K562 (cell line): ENCODE data around the gene TRMT2A. TPM values are rescaled to one million over a fixed set of nuclear protein-coding genes. Genes with fewer than 3 reads are reported as not detected.
A peak's percentile ranks its signal among the peaks of the same experiment; 100 is the strongest.

Experiments
- CBFB ChIP-seq: sonication (generic); formaldehyde crosslinking; IDR thresholded peaks from 2 replicates; pipeline ENCODE4 v1.4.0; 2020; ENCODE audit warnings: mild to moderate bottlenecking, missing genetic modification reagents
- CEBPB ChIP-seq: fragments of 450-650 bp; IDR thresholded peaks from 2 replicates; pipeline ENCODE4 v1.6.1; 2016; ENCODE audit warnings: missing genetic modification characterization, missing compliant biosample characterization
- ERF ChIP-seq: fragments of 450-650 bp; formaldehyde crosslinking; IDR thresholded peaks from 2 replicates; pipeline ENCODE4 v1.4.0; 2020; ENCODE audit warnings: mild to moderate bottlenecking, mixed read lengths
- PHB ChIP-seq: fragments of 250-450 bp; sonication (Bioruptor Pico); IDR thresholded peaks from 2 replicates; pipeline ENCODE4 v1.5.0; 2021
- PHF8 ChIP-seq: fragments of 200-600 bp; sonication (generic); IDR thresholded peaks from 2 replicates; pipeline ENCODE4 v1.6.1; 2012; ENCODE audit warnings: mixed run types, mild to moderate bottlenecking, inconsistent platforms, low read length, moderate library complexity, borderline replicate concordance
- PRMT5 ChIP-seq: sonication (generic); formaldehyde crosslinking; IDR thresholded peaks from 2 replicates; pipeline ENCODE4 v1.5.0; 2020; ENCODE audit warnings: missing genetic modification reagents
- PTBP1 ChIP-seq: fragments of 200-400 bp; formaldehyde crosslinking; IDR thresholded peaks from 2 replicates; pipeline ENCODE4 v1.6.1; 2017; ENCODE audit warnings: low read depth, low read length
- RBM39 ChIP-seq: fragments of 200-400 bp; formaldehyde crosslinking; optimal IDR thresholded peaks from 2 replicates; pipeline ENCODE3; 2018; ENCODE audit warnings: low read depth, low read length
- TCF7L2 ChIP-seq: fragments of 150-350 bp; IDR thresholded peaks from 2 replicates; pipeline ENCODE4 v1.6.1; 2016; ENCODE audit warnings: low read depth, mild to moderate bottlenecking, low read length, moderate library complexity
- THRAP3 ChIP-seq: fragments of 450-650 bp; IDR thresholded peaks from 2 replicates; pipeline ENCODE4 v1.6.1; 2016; ENCODE audit warnings: mild to moderate bottlenecking, inconsistent platforms, borderline replicate concordance
- WHSC1 ChIP-seq: IDR thresholded peaks from one replicate; pipeline ENCODE4 v1.6.1; 2012; ENCODE audit warnings: low read length, control low read depth, inconsistent platforms
- ZNF12 ChIP-seq: sonication (generic); formaldehyde crosslinking; IDR thresholded peaks from 2 replicates; pipeline ENCODE4 v1.4.0; 2020; ENCODE audit warnings: mild to moderate bottlenecking, missing genetic modification reagents
- polyA plus RNA-seq, 8 experiments: library from polyadenylated mRNA; depleted of rRNA in 4 of 8; stranded (reverse) in 5 of 8; unstranded in 3 of 8; fragments of >200 nt; fragmentation: Nextera tagmentation in 2 of 8; fragmentation: Illumina TruSeq in 1 of 8; extraction: Ambion mirVana in 2 of 8; extraction: Trizol in 1 of 8; gene quantifications; 2 replicates each; pipeline versions ENCODE4 v1.2.1 to v1.2.3, GENCODE V29; 2011 to 2014; ENCODE audit warnings: inconsistent platforms in 1 of 8, missing spikeins in 1 of 8
- total RNA-seq, 7 experiments: library from RNA; depleted of rRNA in 6 of 7; stranded (reverse); fragments of >200 nt in 6 of 7; fragmentation: Illumina TruSeq in 2 of 7; extraction: Trizol in 2 of 7; gene quantifications; 2 replicates each; pipeline versions ENCODE4 v1.2.1 to v1.2.3, GENCODE V29; 2011 to 2021; ENCODE audit warnings: low replicate concordance in 1 of 7
- TF ChIP-seq, protein P1 (sequence below), 3 experiments: fragments of 200-800 bp in 1 of 3; fragments of 250-450 bp in 1 of 3; fragments of 450-650 bp in 1 of 3; sonication (Bioruptor Pico) in 1 of 3; sonication (Bioruptor generic) in 1 of 3; formaldehyde crosslinking in 1 of 3; IDR thresholded peaks; 2 replicates each; pipeline versions ENCODE4 v1.6.1 to v1.8.0; 2016 to 2022; ENCODE audit warnings: mild to moderate bottlenecking in 2 of 3, missing genetic modification characterization in 2 of 3, missing compliant biosample characterization in 1 of 3, moderate library complexity in 1 of 3
- TF ChIP-seq, protein P2 (sequence below): sonication (generic); formaldehyde crosslinking; IDR thresholded peaks from 2 replicates; pipeline ENCODE4 v1.8.1; 2023; ENCODE audit warnings: mild to moderate bottlenecking, missing genetic modification reagents
- TF ChIP-seq, protein P3 (sequence below): fragments of 250-450 bp; sonication (Bioruptor Pico); IDR thresholded peaks from 2 replicates; pipeline ENCODE4 v1.8.0; 2022; ENCODE audit warnings: inconsistent platforms, mild to moderate bottlenecking, moderate library complexity, borderline replicate concordance
- TF ChIP-seq, protein P4 (sequence below): fragments of 450-650 bp; IDR thresholded peaks from 2 replicates; pipeline ENCODE4 v1.6.1; 2017; ENCODE audit warnings: antibody characterized with exemption
- TF ChIP-seq, protein P5 (sequence below): sonication (generic); formaldehyde crosslinking; IDR thresholded peaks from 2 replicates; pipeline ENCODE4 v1.8.0; 2022; ENCODE audit warnings: missing genetic modification reagents, mild to moderate bottlenecking, borderline replicate concordance

Gene TRMT2A
- total and polyA plus RNA-seq, 9 of the 15 experiments (the other 6 are each of a cell fraction or from before 2014, with no cell fraction given) = 1.6 to 265 (median 140) TPM

DNA sequence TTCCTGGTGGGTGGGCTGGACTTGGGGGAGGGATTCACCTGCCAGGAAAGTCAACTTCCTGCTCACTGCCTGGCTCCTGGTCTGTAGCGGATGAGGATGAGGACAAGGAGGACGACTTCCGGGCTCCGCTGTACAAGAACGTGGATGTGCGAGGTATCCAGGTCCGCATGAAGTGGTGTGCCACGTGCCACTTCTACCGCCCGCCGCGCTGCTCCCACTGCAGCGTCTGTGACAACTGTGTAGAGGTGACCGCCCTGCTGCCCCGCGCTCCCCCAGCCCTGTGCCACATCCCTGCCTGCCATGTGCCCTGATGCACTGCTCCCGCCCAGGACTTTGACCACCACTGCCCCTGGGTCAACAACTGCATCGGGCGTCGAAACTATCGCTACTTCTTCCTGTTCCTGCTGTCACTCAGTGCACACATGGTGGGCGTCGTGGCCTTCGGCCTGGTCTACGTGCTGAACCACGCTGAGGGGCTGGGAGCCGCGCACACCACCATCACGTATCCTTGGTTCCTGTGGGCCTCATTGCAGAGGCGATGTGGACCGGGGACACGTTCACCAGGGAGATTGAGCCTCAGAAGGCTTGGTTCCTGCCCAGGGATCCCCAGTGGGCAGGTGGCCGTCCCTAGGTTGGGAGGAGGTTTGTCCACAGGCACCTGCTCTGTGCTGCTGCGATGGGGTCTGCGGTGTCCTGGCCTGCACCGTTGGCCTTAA, 22.5 kb upstream of the TRMT2A start (continued):
- TF ChIP-seq, protein P1, sequence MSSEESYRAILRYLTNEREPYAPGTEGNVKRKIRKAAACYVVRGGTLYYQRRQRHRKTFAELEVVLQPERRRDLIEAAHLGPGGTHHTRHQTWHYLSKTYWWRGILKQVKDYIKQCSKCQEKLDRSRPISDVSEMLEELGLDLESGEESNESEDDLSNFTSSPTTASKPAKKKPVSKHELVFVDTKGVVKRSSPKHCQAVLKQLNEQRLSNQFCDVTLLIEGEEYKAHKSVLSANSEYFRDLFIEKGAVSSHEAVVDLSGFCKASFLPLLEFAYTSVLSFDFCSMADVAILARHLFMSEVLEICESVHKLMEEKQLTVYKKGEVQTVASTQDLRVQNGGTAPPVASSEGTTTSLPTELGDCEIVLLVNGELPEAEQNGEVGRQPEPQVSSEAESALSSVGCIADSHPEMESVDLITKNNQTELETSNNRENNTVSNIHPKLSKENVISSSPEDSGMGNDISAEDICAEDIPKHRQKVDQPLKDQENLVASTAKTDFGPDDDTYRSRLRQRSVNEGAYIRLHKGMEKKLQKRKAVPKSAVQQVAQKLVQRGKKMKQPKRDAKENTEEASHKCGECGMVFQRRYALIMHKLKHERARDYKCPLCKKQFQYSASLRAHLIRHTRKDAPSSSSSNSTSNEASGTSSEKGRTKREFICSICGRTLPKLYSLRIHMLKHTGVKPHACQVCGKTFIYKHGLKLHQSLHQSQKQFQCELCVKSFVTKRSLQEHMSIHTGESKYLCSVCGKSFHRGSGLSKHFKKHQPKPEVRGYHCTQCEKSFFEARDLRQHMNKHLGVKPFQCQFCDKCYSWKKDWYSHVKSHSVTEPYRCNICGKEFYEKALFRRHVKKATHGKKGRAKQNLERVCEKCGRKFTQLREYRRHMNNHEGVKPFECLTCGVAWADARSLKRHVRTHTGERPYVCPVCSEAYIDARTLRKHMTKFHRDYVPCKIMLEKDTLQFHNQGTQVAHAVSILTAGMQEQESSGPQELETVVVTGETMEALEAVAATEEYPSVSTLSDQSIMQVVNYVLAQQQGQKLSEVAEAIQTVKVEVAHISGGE (CRISPR knock-in tag; IDR thresholded peaks at IDR 0.05) = 0 out of 6 replicates have a peak, but pooled peaks of 1 of the 3 experiments have one; percentile 14
- TF ChIP-seq PHF8 = 0 out of 2 replicates have a peak, but pooled peaks have one; percentile 6
- no peak for TF ChIP-seq RBM39
- TF ChIP-seq ZNF12 (CRISPR knock-in tag) = no peak
- no peak for TF ChIP-seq THRAP3
- TF ChIP-seq PTBP1 = no peak
- TF ChIP-seq, protein P2, sequence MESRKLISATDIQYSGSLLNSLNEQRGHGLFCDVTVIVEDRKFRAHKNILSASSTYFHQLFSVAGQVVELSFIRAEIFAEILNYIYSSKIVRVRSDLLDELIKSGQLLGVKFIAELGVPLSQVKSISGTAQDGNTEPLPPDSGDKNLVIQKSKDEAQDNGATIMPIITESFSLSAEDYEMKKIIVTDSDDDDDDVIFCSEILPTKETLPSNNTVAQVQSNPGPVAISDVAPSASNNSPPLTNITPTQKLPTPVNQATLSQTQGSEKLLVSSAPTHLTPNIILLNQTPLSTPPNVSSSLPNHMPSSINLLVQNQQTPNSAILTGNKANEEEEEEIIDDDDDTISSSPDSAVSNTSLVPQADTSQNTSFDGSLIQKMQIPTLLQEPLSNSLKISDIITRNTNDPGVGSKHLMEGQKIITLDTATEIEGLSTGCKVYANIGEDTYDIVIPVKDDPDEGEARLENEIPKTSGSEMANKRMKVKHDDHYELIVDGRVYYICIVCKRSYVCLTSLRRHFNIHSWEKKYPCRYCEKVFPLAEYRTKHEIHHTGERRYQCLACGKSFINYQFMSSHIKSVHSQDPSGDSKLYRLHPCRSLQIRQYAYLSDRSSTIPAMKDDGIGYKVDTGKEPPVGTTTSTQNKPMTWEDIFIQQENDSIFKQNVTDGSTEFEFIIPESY (CRISPR knock-in tag) = no peak
- TF ChIP-seq CBFB = no peak
- TF ChIP-seq, protein P3, sequence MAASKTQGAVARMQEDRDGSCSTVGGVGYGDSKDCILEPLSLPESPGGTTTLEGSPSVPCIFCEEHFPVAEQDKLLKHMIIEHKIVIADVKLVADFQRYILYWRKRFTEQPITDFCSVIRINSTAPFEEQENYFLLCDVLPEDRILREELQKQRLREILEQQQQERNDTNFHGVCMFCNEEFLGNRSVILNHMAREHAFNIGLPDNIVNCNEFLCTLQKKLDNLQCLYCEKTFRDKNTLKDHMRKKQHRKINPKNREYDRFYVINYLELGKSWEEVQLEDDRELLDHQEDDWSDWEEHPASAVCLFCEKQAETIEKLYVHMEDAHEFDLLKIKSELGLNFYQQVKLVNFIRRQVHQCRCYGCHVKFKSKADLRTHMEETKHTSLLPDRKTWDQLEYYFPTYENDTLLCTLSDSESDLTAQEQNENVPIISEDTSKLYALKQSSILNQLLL (CRISPR knock-in tag) = no peak
- TF ChIP-seq ERF = 0 out of 2 replicates have a peak, but pooled peaks have one; percentile 20
- TF ChIP-seq, protein P4, sequence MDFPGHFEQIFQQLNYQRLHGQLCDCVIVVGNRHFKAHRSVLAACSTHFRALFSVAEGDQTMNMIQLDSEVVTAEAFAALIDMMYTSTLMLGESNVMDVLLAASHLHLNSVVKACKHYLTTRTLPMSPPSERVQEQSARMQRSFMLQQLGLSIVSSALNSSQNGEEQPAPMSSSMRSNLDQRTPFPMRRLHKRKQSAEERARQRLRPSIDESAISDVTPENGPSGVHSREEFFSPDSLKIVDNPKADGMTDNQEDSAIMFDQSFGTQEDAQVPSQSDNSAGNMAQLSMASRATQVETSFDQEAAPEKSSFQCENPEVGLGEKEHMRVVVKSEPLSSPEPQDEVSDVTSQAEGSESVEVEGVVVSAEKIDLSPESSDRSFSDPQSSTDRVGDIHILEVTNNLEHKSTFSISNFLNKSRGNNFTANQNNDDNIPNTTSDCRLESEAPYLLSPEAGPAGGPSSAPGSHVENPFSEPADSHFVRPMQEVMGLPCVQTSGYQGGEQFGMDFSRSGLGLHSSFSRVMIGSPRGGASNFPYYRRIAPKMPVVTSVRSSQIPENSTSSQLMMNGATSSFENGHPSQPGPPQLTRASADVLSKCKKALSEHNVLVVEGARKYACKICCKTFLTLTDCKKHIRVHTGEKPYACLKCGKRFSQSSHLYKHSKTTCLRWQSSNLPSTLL = no peak
- TF ChIP-seq, protein P5, sequence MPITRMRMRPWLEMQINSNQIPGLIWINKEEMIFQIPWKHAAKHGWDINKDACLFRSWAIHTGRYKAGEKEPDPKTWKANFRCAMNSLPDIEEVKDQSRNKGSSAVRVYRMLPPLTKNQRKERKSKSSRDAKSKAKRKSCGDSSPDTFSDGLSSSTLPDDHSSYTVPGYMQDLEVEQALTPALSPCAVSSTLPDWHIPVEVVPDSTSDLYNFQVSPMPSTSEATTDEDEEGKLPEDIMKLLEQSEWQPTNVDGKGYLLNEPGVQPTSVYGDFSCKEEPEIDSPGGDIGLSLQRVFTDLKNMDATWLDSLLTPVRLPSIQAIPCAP (CRISPR knock-in tag) = no peak
- TF ChIP-seq CEBPB (tag) = no peak
- TF ChIP-seq PRMT5 (CRISPR knock-in tag) = peak; percentile 70; the same call in 1 of the 2 replicates
- peak; percentile 42 for TF ChIP-seq WHSC1
- no peak for TF ChIP-seq TCF7L2
- TF ChIP-seq PHB (CRISPR knock-in tag) = 0 out of 2 replicates have a peak, but pooled peaks have one; percentile 19
